Measurements from ENCODE around the gene SBNO2. TPM values are rescaled to one million over a fixed set of nuclear protein-coding genes. Genes with fewer than 3 reads are reported as not detected.

The SBNO2 gene
- total RNA-seq, 1 donor from 2014 or later = 23.1 TPM

- no peak for DNase-seq
These were observed 85.6 kb downstream of the SBNO2 start for GRCh38 chr19:1088416-1089010.

GRCh38 chr19:1087813-1088415 lies 86.2 kb downstream of the SBNO2 start:
- DNase-seq = peak; percentile 23

- DNase-seq = no peak
These were observed 87.5 kb downstream of the SBNO2 start for GRCh38 chr19:1086613-1087012.

- no peak for DNase-seq
These were observed 88.2 kb downstream of the SBNO2 start for GRCh38 chr19:1085676-1086442.

- DNase-seq = no peak
These were observed 88.9 kb downstream of the SBNO2 start for GRCh38 chr19:1085053-1085658.

GRCh38 chr19:1084024-1084868 lies 89.8 kb downstream of the SBNO2 start:
- no peak for DNase-seq

- DNase-seq = no peak
These were observed 90.9 kb downstream of the SBNO2 start for GRCh38 chr19:1082928-1083816.

GRCh38 chr19:1082165-1082927 lies 91.7 kb downstream of the SBNO2 start:
- no peak for DNase-seq

GRCh38 chr19:1081301-1082164 lies 92.5 kb downstream of the SBNO2 start:
- no peak for DNase-seq

GRCh38 chr19:1080360-1081161 lies 93.5 kb downstream of the SBNO2 start:
- DNase-seq = no peak

GRCh38 chr19:1079566-1080111 lies 94.4 kb downstream of the SBNO2 start:
- no peak for DNase-seq

- DNase-seq = no peak
These were observed 97.1 kb downstream of the SBNO2 start for GRCh38 chr19:1076951-1077350.

- DNase-seq = no peak
These were observed 98.1 kb downstream of the SBNO2 start for GRCh38 chr19:1076046-1076386.

GRCh38 chr19:1074544-1075283 lies 99.4 kb downstream of the SBNO2 start:
- DNase-seq = no peak

GRCh38 chr19:1073956-1074517 lies 100.0 kb downstream of the SBNO2 start:
- DNase-seq = no peak

GRCh38 chr19:1073063-1073955 lies 100.8 kb downstream of the SBNO2 start:
- DNase-seq = no peak
